ENCODE results near the gene SSRP1. TPM values are rescaled to one million over a fixed set of nuclear protein-coding genes. Genes with fewer than 3 reads are reported as not detected.

Gene SSRP1
- polyA plus RNA-seq, 1 donor from 2014 or later: 84.7 TPM

DNA sequence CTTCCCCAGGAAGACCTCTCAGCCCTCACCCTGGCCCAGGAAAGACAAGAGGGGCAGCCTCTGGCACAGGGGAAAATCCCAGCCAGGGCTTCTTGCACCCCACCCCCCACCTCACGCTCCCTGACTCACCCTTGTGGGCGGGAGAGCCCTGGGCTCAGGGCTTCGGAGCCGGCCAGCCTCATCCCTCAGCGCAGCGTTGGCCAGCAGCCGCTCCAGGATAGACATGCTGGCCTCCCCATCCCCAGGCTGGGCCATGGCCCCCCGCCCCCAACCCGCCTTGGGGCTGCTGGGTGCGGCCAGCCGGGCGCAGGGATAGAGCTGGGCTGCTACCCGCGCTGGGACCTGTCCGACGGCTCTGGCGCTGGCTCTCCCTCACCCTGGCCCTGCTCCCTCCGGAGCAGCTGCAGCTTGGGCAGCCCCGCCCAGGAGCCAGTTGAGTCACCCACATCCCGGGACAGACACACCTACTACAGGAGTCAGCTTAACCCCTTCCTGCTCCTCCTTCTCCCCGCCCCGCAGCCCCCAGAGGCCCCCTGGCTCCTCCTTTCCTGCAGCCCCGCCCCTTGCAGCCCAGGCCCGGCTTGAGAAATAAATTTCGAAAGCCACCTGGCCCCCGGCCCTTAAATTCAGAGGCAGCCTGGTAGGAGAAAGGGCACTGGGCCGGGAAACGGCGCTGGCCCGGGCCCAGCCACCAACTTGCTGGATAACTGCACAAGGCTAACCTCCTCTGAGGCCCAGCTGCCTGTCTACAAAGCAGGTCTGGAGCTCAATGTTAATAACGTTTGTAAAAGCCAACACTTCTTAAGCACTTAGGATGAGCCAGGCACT, 24.4 kb downstream of the SSRP1 start:
- Histone ChIP-seq H3K27me3 (ENCODE audit: insufficient read depth, low read depth, low read length) (no peaks in the 10 kb centered on the region), H3K9me2 (ENCODE audit: insufficient read depth, low read length) (no peaks in the 10 kb centered on the region), H3K4me3 (ENCODE audit: low read length) (no peak overlapping the region), H3F3A (ENCODE audit: insufficient read depth, low read length, poor library complexity, severe bottlenecking) (no peaks in the 10 kb centered on the region), H3K36me3 (ENCODE audit: insufficient read depth, low read length) (no peaks in the 10 kb centered on the region), H3K4me2 (ENCODE audit: low read length) (no peak overlapping the region), H4K20me1 (ENCODE audit: insufficient read depth) (no peaks in the 10 kb centered on the region), H3K9me3 (ENCODE audit: low read length) (no peaks in the 10 kb centered on the region), H3K27ac (ENCODE audit: low read length) (no peak overlapping the region), H3K9ac (ENCODE audit: low read length) (no peak overlapping the region), H2AFZ (ENCODE audit: low read depth, low read length) (no peak overlapping the region), H3K79me2 (replicated peaks; ENCODE audit: insufficient read depth, low read length) (no peaks in the 10 kb centered on the region)
- no peak for TF ChIP-seq EP300 (conservative IDR thresholded peaks at IDR 0.05; ENCODE audit: poor library complexity, severe bottlenecking)
- TF ChIP-seq, protein P1, sequence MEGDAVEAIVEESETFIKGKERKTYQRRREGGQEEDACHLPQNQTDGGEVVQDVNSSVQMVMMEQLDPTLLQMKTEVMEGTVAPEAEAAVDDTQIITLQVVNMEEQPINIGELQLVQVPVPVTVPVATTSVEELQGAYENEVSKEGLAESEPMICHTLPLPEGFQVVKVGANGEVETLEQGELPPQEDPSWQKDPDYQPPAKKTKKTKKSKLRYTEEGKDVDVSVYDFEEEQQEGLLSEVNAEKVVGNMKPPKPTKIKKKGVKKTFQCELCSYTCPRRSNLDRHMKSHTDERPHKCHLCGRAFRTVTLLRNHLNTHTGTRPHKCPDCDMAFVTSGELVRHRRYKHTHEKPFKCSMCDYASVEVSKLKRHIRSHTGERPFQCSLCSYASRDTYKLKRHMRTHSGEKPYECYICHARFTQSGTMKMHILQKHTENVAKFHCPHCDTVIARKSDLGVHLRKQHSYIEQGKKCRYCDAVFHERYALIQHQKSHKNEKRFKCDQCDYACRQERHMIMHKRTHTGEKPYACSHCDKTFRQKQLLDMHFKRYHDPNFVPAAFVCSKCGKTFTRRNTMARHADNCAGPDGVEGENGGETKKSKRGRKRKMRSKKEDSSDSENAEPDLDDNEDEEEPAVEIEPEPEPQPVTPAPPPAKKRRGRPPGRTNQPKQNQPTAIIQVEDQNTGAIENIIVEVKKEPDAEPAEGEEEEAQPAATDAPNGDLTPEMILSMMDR (IDR thresholded peaks at IDR 0.05; ENCODE audit: poor library complexity, severe bottlenecking): no peak
- no peak for TF ChIP-seq MXI1 (conservative IDR thresholded peaks at IDR 0.05; ENCODE audit: poor library complexity, severe bottlenecking)
- no peak for TF ChIP-seq SMC3 (conservative IDR thresholded peaks at IDR 0.05; ENCODE audit: poor library complexity)
- no peak for TF ChIP-seq RAD21 (conservative IDR thresholded peaks at IDR 0.05)
- TF ChIP-seq, protein P2, sequence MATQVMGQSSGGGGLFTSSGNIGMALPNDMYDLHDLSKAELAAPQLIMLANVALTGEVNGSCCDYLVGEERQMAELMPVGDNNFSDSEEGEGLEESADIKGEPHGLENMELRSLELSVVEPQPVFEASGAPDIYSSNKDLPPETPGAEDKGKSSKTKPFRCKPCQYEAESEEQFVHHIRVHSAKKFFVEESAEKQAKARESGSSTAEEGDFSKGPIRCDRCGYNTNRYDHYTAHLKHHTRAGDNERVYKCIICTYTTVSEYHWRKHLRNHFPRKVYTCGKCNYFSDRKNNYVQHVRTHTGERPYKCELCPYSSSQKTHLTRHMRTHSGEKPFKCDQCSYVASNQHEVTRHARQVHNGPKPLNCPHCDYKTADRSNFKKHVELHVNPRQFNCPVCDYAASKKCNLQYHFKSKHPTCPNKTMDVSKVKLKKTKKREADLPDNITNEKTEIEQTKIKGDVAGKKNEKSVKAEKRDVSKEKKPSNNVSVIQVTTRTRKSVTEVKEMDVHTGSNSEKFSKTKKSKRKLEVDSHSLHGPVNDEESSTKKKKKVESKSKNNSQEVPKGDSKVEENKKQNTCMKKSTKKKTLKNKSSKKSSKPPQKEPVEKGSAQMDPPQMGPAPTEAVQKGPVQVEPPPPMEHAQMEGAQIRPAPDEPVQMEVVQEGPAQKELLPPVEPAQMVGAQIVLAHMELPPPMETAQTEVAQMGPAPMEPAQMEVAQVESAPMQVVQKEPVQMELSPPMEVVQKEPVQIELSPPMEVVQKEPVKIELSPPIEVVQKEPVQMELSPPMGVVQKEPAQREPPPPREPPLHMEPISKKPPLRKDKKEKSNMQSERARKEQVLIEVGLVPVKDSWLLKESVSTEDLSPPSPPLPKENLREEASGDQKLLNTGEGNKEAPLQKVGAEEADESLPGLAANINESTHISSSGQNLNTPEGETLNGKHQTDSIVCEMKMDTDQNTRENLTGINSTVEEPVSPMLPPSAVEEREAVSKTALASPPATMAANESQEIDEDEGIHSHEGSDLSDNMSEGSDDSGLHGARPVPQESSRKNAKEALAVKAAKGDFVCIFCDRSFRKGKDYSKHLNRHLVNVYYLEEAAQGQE (IDR thresholded peaks at IDR 0.05; ENCODE audit: borderline replicate concordance): no peak
- no peak for TF ChIP-seq TAF1 (IDR thresholded peaks at IDR 0.05; ENCODE audit: low read depth)
- TF ChIP-seq POLR2AphosphoS5 (IDR thresholded peaks at IDR 0.05): no peak
- no peak for TF ChIP-seq EZH2 (IDR thresholded peaks at IDR 0.05; ENCODE audit: borderline replicate concordance, insufficient read depth, low read length, poor library complexity, severe bottlenecking)

DNA sequence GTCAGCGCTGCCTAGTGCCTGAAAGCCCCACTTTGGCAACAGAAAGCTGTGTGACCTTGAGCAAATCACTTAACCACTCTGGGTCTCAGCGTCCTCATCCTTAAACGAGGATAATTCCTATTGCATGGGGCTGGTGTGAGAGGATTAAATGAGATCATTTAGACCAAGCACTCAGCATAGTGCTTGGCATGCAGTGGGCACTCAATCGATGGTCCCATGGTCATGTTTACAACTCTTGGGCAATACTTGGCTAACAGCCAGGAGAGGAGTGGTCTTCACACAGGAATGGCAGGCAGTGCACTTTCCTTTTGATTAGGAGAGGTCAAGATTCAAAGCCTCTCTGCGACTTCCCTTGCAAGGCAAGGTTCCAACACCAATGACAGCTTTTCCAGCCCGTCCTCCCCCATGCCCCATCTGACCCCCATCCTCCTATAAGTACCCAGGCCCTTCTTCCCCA, 25.0 kb downstream of the SSRP1 start:
- TF ChIP-seq POLR2AphosphoS5 (IDR thresholded peaks at IDR 0.05): no peak
- H3K4me2 ChIP-seq (ENCODE audit: low read length): no peak overlapping the region
- no peaks in the 10 kb centered on the region for H3F3A ChIP-seq (ENCODE audit: insufficient read depth, low read length, poor library complexity, severe bottlenecking)
- no peaks in the 10 kb centered on the region for H3K36me3 ChIP-seq (ENCODE audit: insufficient read depth, low read length)
- H3K27ac ChIP-seq (ENCODE audit: low read length): no peak overlapping the region
- no peak overlapping the region for H2AFZ ChIP-seq (ENCODE audit: low read depth, low read length)
- no peak overlapping the region for H3K4me3 ChIP-seq (ENCODE audit: low read length)
- no peaks in the 10 kb centered on the region for H4K20me1 ChIP-seq (ENCODE audit: insufficient read depth)
- H3K9me2 ChIP-seq (ENCODE audit: insufficient read depth, low read length): no peaks in the 10 kb centered on the region
- no peaks in the 10 kb centered on the region for H3K79me2 ChIP-seq (replicated peaks; ENCODE audit: insufficient read depth, low read length)
- H3K9me3 ChIP-seq (ENCODE audit: low read length): no peaks in the 10 kb centered on the region
- no peak overlapping the region for H3K9ac ChIP-seq (ENCODE audit: low read length)
- H3K27me3 ChIP-seq (ENCODE audit: insufficient read depth, low read depth, low read length): no peaks in the 10 kb centered on the region

Data from neural cell (in vitro differentiated cells).